ENCODE measurements around the gene ESRRB.

DNA sequence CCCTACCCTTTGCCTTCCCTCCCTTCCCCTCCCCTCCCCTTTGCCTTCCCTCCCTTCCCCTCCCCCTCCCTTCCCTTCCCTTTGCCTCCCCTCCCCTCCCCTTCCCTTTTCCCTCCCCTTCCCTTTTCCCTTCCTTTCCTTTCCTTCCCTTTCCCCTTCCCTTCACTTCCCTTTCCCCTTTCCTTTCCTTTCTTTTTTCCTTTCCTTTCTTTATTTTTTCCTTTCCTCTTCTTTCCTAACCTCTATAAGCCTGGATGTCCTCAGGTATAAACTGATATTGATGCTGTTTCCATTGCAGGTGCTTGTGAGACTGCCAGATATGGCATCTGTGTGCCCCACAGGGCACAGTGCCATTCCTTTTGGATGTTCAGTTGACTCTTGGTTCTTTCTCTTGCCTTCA lies 163.2 kb downstream of the ESRRB start:
- TF ChIP-seq, protein P1, sequence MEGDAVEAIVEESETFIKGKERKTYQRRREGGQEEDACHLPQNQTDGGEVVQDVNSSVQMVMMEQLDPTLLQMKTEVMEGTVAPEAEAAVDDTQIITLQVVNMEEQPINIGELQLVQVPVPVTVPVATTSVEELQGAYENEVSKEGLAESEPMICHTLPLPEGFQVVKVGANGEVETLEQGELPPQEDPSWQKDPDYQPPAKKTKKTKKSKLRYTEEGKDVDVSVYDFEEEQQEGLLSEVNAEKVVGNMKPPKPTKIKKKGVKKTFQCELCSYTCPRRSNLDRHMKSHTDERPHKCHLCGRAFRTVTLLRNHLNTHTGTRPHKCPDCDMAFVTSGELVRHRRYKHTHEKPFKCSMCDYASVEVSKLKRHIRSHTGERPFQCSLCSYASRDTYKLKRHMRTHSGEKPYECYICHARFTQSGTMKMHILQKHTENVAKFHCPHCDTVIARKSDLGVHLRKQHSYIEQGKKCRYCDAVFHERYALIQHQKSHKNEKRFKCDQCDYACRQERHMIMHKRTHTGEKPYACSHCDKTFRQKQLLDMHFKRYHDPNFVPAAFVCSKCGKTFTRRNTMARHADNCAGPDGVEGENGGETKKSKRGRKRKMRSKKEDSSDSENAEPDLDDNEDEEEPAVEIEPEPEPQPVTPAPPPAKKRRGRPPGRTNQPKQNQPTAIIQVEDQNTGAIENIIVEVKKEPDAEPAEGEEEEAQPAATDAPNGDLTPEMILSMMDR (IDR thresholded peaks at IDR 0.05), result no peak
- TF ChIP-seq POLR2A (IDR thresholded peaks at IDR 0.05) (no peak), EP300 (IDR thresholded peaks at IDR 0.05) (no peak)

Measured in stomach (tissue), 4 donors.